Measurements from ENCODE around the gene MORN5. TPM values are rescaled to one million over a fixed set of nuclear protein-coding genes. Genes with fewer than 3 reads are reported as not detected.

The MORN5 gene
- total RNA-seq, 2 donors from 2014 or later, result 0.81 TPM; not detected in 1

DNA sequence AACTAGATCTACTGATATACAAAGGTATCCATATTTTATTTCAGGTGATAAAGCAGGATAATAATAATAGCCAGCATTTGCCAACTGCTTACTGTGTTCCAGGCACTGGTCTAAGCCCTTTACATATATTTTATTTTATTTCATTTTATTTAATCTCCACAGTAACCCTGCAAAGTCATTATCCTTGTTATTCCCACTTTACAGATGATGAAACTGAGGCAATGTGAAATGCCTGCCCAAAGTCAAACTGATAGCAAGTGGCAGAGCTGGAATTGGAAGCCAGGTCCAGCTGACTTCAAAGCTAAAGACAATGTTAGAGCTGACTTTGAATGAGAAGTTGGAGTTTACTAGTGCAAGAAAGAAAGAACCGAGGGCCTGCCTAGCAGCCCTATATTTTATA, 24.8 kb downstream of the MORN5 start:
- Mint-ChIP-seq H3K4me1 (no peaks in the 10 kb centered on the region), H3K9me3 (no peaks in the 10 kb centered on the region), H3K4me3 (no peak overlapping the region), H3K36me3 (ENCODE audit: low read depth) (no peaks in the 10 kb centered on the region), H3K27me3 (ENCODE audit: insufficient read depth) (peaks cover 4% of the 10 kb centered on the region), H3K27ac (no peak overlapping the region)
- DNase-seq, result no peak
- H3K9me3 ChIP-seq (ENCODE audit: control insufficient read depth, low read length), result no peaks in the 10 kb centered on the region
- H3K27me3 ChIP-seq (ENCODE audit: control insufficient read depth, insufficient read depth, low read length, poor library complexity, severe bottlenecking), result peaks cover 4% of the 10 kb centered on the region
- no peaks in the 10 kb centered on the region for H3K36me3 ChIP-seq (ENCODE audit: control insufficient read depth, insufficient read depth, low read length)
- TF ChIP-seq, protein P1, sequence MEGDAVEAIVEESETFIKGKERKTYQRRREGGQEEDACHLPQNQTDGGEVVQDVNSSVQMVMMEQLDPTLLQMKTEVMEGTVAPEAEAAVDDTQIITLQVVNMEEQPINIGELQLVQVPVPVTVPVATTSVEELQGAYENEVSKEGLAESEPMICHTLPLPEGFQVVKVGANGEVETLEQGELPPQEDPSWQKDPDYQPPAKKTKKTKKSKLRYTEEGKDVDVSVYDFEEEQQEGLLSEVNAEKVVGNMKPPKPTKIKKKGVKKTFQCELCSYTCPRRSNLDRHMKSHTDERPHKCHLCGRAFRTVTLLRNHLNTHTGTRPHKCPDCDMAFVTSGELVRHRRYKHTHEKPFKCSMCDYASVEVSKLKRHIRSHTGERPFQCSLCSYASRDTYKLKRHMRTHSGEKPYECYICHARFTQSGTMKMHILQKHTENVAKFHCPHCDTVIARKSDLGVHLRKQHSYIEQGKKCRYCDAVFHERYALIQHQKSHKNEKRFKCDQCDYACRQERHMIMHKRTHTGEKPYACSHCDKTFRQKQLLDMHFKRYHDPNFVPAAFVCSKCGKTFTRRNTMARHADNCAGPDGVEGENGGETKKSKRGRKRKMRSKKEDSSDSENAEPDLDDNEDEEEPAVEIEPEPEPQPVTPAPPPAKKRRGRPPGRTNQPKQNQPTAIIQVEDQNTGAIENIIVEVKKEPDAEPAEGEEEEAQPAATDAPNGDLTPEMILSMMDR (conservative IDR thresholded peaks at IDR 0.05), result no peak
- H3K4me1 ChIP-seq (ENCODE audit: control insufficient read depth, insufficient read depth, low read length), result no peaks in the 10 kb centered on the region
- H3K27ac ChIP-seq (ENCODE audit: low read depth, low read length), result no peak overlapping the region
- whole genome bisulfite sequencing, 2 experiments (ENCODE audit: insufficient coverage in 1 of 2, insufficient read length in 1 of 2), result 71% methylated on average over 1 of the region's 1 CpG; no CpG with 5 or more reads in 1 of the 2 experiments
- no peak overlapping the region for H3K4me3 ChIP-seq (ENCODE audit: low read length)
- H3K9ac ChIP-seq (ENCODE audit: extremely low read depth, low read length, poor library complexity, severe bottlenecking), result no peak overlapping the region

DNA sequence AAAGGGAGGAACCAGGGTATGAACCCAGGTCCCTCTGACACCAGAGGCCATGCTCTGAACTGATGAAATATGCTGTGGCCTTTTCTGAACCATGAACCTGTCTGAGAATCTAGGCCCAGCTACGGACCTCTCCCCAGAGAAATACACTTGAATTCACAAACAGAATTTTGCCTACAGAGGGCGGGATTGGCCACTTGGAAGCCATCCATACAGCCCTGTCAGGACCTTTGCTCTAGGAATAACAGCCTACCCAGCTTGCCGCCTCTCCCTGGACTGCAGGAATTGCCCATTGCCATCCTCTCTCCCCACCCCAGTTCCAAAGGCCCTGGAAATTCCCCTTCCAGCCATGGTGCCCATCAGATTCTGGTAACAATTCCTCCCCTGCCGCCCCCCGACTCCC, 26.6 kb downstream of the MORN5 start:
- WGBS, 2 experiments (ENCODE audit: insufficient coverage in 1 of 2, insufficient read length in 1 of 2), result 77 to 81% methylated on average over 3 to 5 of the region's 5 CpGs
- H3K4me1 Mint-ChIP-seq, result no peaks in the 10 kb centered on the region
- H3K27me3 Mint-ChIP-seq (ENCODE audit: insufficient read depth), result peaks cover 2% of the 10 kb centered on the region
- no peak overlapping the region for H3K4me3 Mint-ChIP-seq
- Histone ChIP-seq H3K27ac (ENCODE audit: low read depth, low read length) (no peak overlapping the region), H3K9me3 (ENCODE audit: control insufficient read depth, low read length) (no peaks in the 10 kb centered on the region), H3K4me1 (ENCODE audit: control insufficient read depth, insufficient read depth, low read length) (no peaks in the 10 kb centered on the region), H3K9ac (ENCODE audit: extremely low read depth, low read length, poor library complexity, severe bottlenecking) (no peak overlapping the region), H3K36me3 (ENCODE audit: control insufficient read depth, insufficient read depth, low read length) (no peaks in the 10 kb centered on the region), H3K4me3 (ENCODE audit: low read length) (no peak overlapping the region), H3K27me3 (ENCODE audit: control insufficient read depth, insufficient read depth, low read length, poor library complexity, severe bottlenecking) (peaks cover 4% of the 10 kb centered on the region)
- H3K9me3 Mint-ChIP-seq, result no peaks in the 10 kb centered on the region
- no peak overlapping the region for H3K27ac Mint-ChIP-seq
- DNase-seq, result peak; percentile 68
- TF ChIP-seq, protein P1 (conservative IDR thresholded peaks at IDR 0.05), result peak; percentile 51
- H3K36me3 Mint-ChIP-seq (ENCODE audit: low read depth), result no peaks in the 10 kb centered on the region

DNA sequence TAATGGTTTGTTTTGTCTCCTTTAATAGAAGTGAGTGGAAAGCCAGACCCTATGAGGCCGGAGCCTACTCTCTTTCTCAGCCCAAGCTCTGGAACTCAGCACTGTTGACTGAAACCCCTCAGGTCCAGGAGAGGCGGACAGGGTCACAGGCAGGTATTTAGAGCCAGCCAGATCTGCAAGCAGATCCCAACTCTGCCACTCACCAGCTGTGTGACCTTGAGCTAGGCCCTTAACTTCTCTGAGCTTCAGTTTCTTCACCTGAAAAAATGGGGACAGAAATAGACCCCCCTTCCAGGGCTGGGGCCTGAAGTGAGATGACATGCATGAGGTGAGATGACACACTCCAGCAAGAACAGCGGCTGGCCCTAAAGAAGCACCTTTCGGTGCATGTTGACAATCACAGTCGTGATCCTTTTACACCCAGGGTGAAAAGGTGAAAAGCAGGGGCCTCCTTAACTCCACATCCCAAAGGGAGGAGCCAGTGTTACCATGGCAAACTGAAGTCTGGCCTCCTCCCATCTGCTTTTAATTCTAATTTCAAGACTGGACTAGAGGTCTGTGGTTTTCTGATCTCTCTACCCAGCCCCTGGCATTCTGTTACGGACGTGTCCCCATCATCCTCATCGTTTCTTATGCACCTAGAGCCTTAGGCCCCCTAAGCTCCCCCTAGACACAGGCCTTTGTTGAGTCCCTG, 27.2 kb downstream of the MORN5 start:
- H3K27ac Mint-ChIP-seq, result no peak overlapping the region
- Histone ChIP-seq H3K9ac (ENCODE audit: extremely low read depth, low read length, poor library complexity, severe bottlenecking) (no peak overlapping the region), H3K4me1 (ENCODE audit: control insufficient read depth, insufficient read depth, low read length) (no peaks in the 10 kb centered on the region), H3K27me3 (ENCODE audit: control insufficient read depth, insufficient read depth, low read length, poor library complexity, severe bottlenecking) (peaks cover 4% of the 10 kb centered on the region), H3K27ac (ENCODE audit: low read depth, low read length) (no peak overlapping the region), H3K9me3 (ENCODE audit: control insufficient read depth, low read length) (no peaks in the 10 kb centered on the region), H3K36me3 (ENCODE audit: control insufficient read depth, insufficient read depth, low read length) (no peaks in the 10 kb centered on the region), H3K4me3 (ENCODE audit: low read length) (no peak overlapping the region)
- TF ChIP-seq, protein P1 (conservative IDR thresholded peaks at IDR 0.05), result no peak
- H3K9me3 Mint-ChIP-seq, result no peaks in the 10 kb centered on the region
- H3K4me1 Mint-ChIP-seq, result no peaks in the 10 kb centered on the region
- H3K4me3 Mint-ChIP-seq, result no peak overlapping the region
- WGBS, 2 experiments (ENCODE audit: insufficient coverage in 1 of 2, insufficient read length in 1 of 2), result 89 to 93% methylated on average over 7 to 8 of the region's 8 CpGs
- H3K36me3 Mint-ChIP-seq (ENCODE audit: low read depth), result no peaks in the 10 kb centered on the region
- DNase-seq, result no peak
- H3K27me3 Mint-ChIP-seq (ENCODE audit: insufficient read depth), result peaks cover 2% of the 10 kb centered on the region

Measured in endodermal cell (in vitro differentiated cells).